ENCODE data around the gene UBE2Q1. TPM values are rescaled to one million over a fixed set of nuclear protein-coding genes. Genes with fewer than 3 reads are reported as not detected.

Gene UBE2Q1
- total and polyA plus RNA-seq, 8 donors = 20.4 to 137 (median 28.5) TPM

- peaks cover 16 to 87% (median 59%) of the 10 kb centered on the region in 4 donors for H3K4me1 ChIP-seq
- WGBS, 5 donors = 39 to 79% (median 63%) methylated on average over 2 of the region's 2 CpGs
- H3K27me3 ChIP-seq = no peaks in the 10 kb centered on the region
- H3K36me3 ChIP-seq = peaks cover 20 to 26% (median 23%) of the 10 kb centered on the region in 4 donors
- no peak for TF ChIP-seq CTCF (IDR thresholded peaks at IDR 0.05)
- TF ChIP-seq EP300 (IDR thresholded peaks at IDR 0.05) = no peak
- TF ChIP-seq POLR2A (IDR thresholded peaks at IDR 0.05) = no peak
- TF ChIP-seq POLR2AphosphoS5 (IDR thresholded peaks at IDR 0.05) = no peak
- H3K27ac ChIP-seq = no peak overlapping the region
- intact Hi-C loops (cut with DNase I; ENCODE audit: low total_unique reads) = no loop called here
- DNase-seq = no peak
- no peaks in the 10 kb centered on the region for H3K9me3 ChIP-seq
- peak overlapping the region in 2 of 4 donors; percentile 70 to 83 for H3K4me3 ChIP-seq
Measured at GRCh38 chr1:154605534-154605933, 47.1 kb upstream of the UBE2Q1 start.

GRCh38 chr1:154603317-154603716 is 44.9 kb upstream of the UBE2Q1 start:
- H3K36me3 ChIP-seq = peaks cover 32 to 48% (median 45%) of the 10 kb centered on the region in 4 donors
- no peaks in the 10 kb centered on the region for H3K27me3 ChIP-seq
- no peak for DNase-seq
- 43 to 73% (median 55%) methylated on average over 2 of the region's 2 CpGs for WGBS, 5 donors
- H3K9me3 ChIP-seq = no peaks in the 10 kb centered on the region
- no peak overlapping the region for H3K4me3 ChIP-seq
- TF ChIP-seq CTCF (IDR thresholded peaks at IDR 0.05) (no peak), POLR2A (IDR thresholded peaks at IDR 0.05) (no peak), EP300 (IDR thresholded peaks at IDR 0.05) (no peak), POLR2AphosphoS5 (IDR thresholded peaks at IDR 0.05) (no peak)
- intact Hi-C loops (cut with DNase I; ENCODE audit: low total_unique reads) = no loop called here
- peaks cover 26 to 88% (median 67%) of the 10 kb centered on the region in 4 donors for H3K4me1 ChIP-seq
- H3K27ac ChIP-seq = peak overlapping the region in 1 of 5 donors; percentile 1

GRCh38 chr1:154599658-154600057 is 41.2 kb upstream of the UBE2Q1 start:
- Histone ChIP-seq H3K27me3 (no peaks in the 10 kb centered on the region), H3K36me3 (peaks cover 67 to 85% (median 82%) of the 10 kb centered on the region in 4 donors), H3K4me1 (peaks cover 15 to 60% (median 45%) of the 10 kb centered on the region in 4 donors), H3K4me3 (no peak overlapping the region), H3K27ac (peak overlapping the region in 2 of 5 donors; percentile 4 to 16), H3K9me3 (no peaks in the 10 kb centered on the region)
- TF ChIP-seq POLR2AphosphoS5 (IDR thresholded peaks at IDR 0.05) (no peak), EP300 (IDR thresholded peaks at IDR 0.05) (no peak), POLR2A (IDR thresholded peaks at IDR 0.05) (no peak), CTCF (IDR thresholded peaks at IDR 0.05) (no peak)
- intact Hi-C loops (cut with DNase I; ENCODE audit: low total_unique reads) = no loop called here
- peak in 1 of 2 donors; percentile 26 for DNase-seq
- WGBS, 5 donors = 72 to 82% (median 78%) methylated on average over 3 of the region's 3 CpGs

GRCh38 chr1:154598871-154599635 is 40.6 kb upstream of the UBE2Q1 start:
- no peaks in the 10 kb centered on the region for H3K9me3 ChIP-seq
- no peak overlapping the region for H3K4me3 ChIP-seq
- H3K27ac ChIP-seq = peak overlapping the region in 2 of 5 donors; percentile 4 to 16
- peaks cover 15 to 54% (median 40%) of the 10 kb centered on the region in 4 donors for H3K4me1 ChIP-seq
- TF ChIP-seq POLR2A (IDR thresholded peaks at IDR 0.05) (no peak), EP300 (IDR thresholded peaks at IDR 0.05) (no peak), CTCF (IDR thresholded peaks at IDR 0.05) (no peak), POLR2AphosphoS5 (IDR thresholded peaks at IDR 0.05) (no peak)
- peaks cover 72 to 91% (median 88%) of the 10 kb centered on the region in 4 donors for H3K36me3 ChIP-seq
- H3K27me3 ChIP-seq = no peaks in the 10 kb centered on the region
- intact Hi-C loops (cut with DNase I; ENCODE audit: low total_unique reads) = no loop called here
- DNase-seq = no peak
- WGBS, 5 donors = 59 to 67% (median 61%) methylated on average over 3 of the region's 3 CpGs
